H9 (cell line): ENCODE data around the gene RASL10A. TPM values are rescaled to one million over a fixed set of nuclear protein-coding genes. Genes with fewer than 3 reads are reported as not detected.

Experiments used
- DNase-seq: peaks from one replicate; pipeline ENCODE4 v3.0.0-alpha.2; 2017
- H2AFZ ChIP-seq: one replicate; pipeline ENCODE4 v1.6.1; 2013; ENCODE audit warnings: mild to moderate bottlenecking, low read length, control low read depth, moderate library complexity
- H2AK5ac ChIP-seq: 2 replicates; pipeline ENCODE4 v1.6.1; 2013; ENCODE audit warnings: low read length, control low read depth, mixed read lengths; ENCODE audit not compliant: insufficient read length
- H2BK120ac ChIP-seq: one replicate; pipeline ENCODE4 v1.6.1; 2013; ENCODE audit warnings: low read depth, mild to moderate bottlenecking, low read length, control low read depth, inconsistent platforms; ENCODE audit not compliant: poor library complexity, severe bottlenecking
- H2BK12ac ChIP-seq: 2 replicates; pipeline ENCODE4 v1.6.1; 2013; ENCODE audit warnings: low read length, control low read depth, mixed read lengths, low read depth; ENCODE audit not compliant: insufficient read length
- H2BK15ac ChIP-seq: 2 replicates; pipeline ENCODE4 v1.6.1; 2013; ENCODE audit warnings: low read depth, low read length, control low read depth
- H2BK20ac ChIP-seq: one replicate; pipeline ENCODE4 v1.6.1; 2013; ENCODE audit warnings: low read depth, mild to moderate bottlenecking, low read length, control low read depth, inconsistent platforms; ENCODE audit not compliant: poor library complexity, severe bottlenecking
- H2BK5ac ChIP-seq: 2 replicates; pipeline ENCODE4 v1.6.1; 2013; ENCODE audit warnings: low read length, control low read depth, mixed read lengths; ENCODE audit not compliant: insufficient read length
- H3K14ac ChIP-seq: 2 replicates; pipeline ENCODE4 v1.6.1; 2013; ENCODE audit warnings: low read length, control low read depth; ENCODE audit not compliant: insufficient read depth
- H3K18ac ChIP-seq: 2 replicates; pipeline ENCODE4 v1.6.1; 2013; ENCODE audit warnings: low read depth, mild to moderate bottlenecking, mixed read lengths, low read length, control low read depth; ENCODE audit not compliant: insufficient read length
- H3K23ac ChIP-seq: 2 replicates; pipeline ENCODE4 v1.6.1; 2013; ENCODE audit warnings: low read length, control low read depth, mixed read lengths, low read depth; ENCODE audit not compliant: insufficient read length
- H3K23me2 ChIP-seq: 2 replicates; pipeline ENCODE4 v1.6.1; 2013; ENCODE audit warnings: low read depth, mild to moderate bottlenecking, mixed read lengths, low read length, control low read depth; ENCODE audit not compliant: insufficient read length, poor library complexity, severe bottlenecking
- H3K27ac ChIP-seq: 2 replicates; pipeline ENCODE4 v1.5.1; 2013; ENCODE audit warnings: low read length, control low read depth, mixed read lengths, low read depth; ENCODE audit not compliant: insufficient read length
- H3K27me3 ChIP-seq: 2 replicates; pipeline ENCODE4 v1.6.1; 2013; ENCODE audit warnings: low read length, control low read depth, inconsistent platforms; ENCODE audit not compliant: insufficient read depth
- H3K4ac ChIP-seq: 2 replicates; pipeline ENCODE4 v1.6.1; 2013; ENCODE audit warnings: low read depth, mild to moderate bottlenecking, control low read depth, inconsistent platforms, low read length, moderate library complexity
- H3K4me1 ChIP-seq: 2 replicates; pipeline ENCODE4 v1.6.1; 2013; ENCODE audit warnings: low read length, control low read depth, inconsistent platforms; ENCODE audit not compliant: insufficient read depth
- H3K4me2 ChIP-seq: 2 replicates; pipeline ENCODE4 v1.6.1; 2013; ENCODE audit warnings: low read length, control low read depth, mixed read lengths; ENCODE audit not compliant: insufficient read length, insufficient read depth
- H3K56ac ChIP-seq: 2 replicates; pipeline ENCODE4 v1.6.1; 2013; ENCODE audit warnings: low read depth, mild to moderate bottlenecking, mixed read lengths, low read length, control low read depth; ENCODE audit not compliant: insufficient read length
- H3K79me1 ChIP-seq: 2 replicates; pipeline ENCODE4 v1.6.1; 2013; ENCODE audit warnings: low read depth, mild to moderate bottlenecking, moderate library complexity, low read length, control low read depth, inconsistent platforms; ENCODE audit not compliant: insufficient read depth, poor library complexity, severe bottlenecking
- H3K79me2 ChIP-seq: 2 replicates; pipeline ENCODE4 v1.6.1; 2013; ENCODE audit warnings: low read length, control low read depth, inconsistent platforms; ENCODE audit not compliant: insufficient read depth
- H3K9ac ChIP-seq: 2 replicates; pipeline ENCODE4 v1.6.1; 2013; ENCODE audit warnings: low read length, control low read depth, mixed read lengths; ENCODE audit not compliant: insufficient read length; ENCODE audit errors: extremely low read depth
- H3K9me3 ChIP-seq: one replicate; pipeline ENCODE4 v1.6.1; 2013; ENCODE audit warnings: low read depth, low read length, inconsistent platforms; ENCODE audit not compliant: control insufficient read depth
- H3T11ph ChIP-seq: one replicate; pipeline ENCODE4 v1.6.1; 2013; ENCODE audit warnings: mild to moderate bottlenecking, low read length, control low read depth, inconsistent platforms
- H4K20me1 ChIP-seq: one replicate; pipeline ENCODE4 v1.6.1; 2013; ENCODE audit not compliant: control insufficient read depth, insufficient read length, insufficient read depth
- H4K5ac ChIP-seq: 2 replicates; pipeline ENCODE4 v1.6.1; 2013; ENCODE audit warnings: low read depth, mild to moderate bottlenecking, mixed read lengths, low read length, control low read depth; ENCODE audit not compliant: insufficient read length
- H4K8ac ChIP-seq: replicated peaks from 2 replicates; pipeline ENCODE4 v1.6.1; 2013; ENCODE audit warnings: low read length, control low read depth, mixed read lengths, low read depth; ENCODE audit not compliant: insufficient read length
- H4K91ac ChIP-seq: 2 replicates; pipeline ENCODE4 v1.6.1; 2013; ENCODE audit warnings: low read depth, mild to moderate bottlenecking, moderate library complexity, mixed read lengths, low read length, control low read depth; ENCODE audit not compliant: insufficient read length
- H3K27ac Mint-ChIP-seq, 3 experiments: 2 replicates in 2 of 3; 3 replicates in 1 of 3; pipeline ENCODE4 v1.8.0; 2020 to 2021; ENCODE audit warnings: mixed read lengths in 3 of 3, mild to moderate bottlenecking in 1 of 3, moderate library complexity in 1 of 3
- H3K27me3 Mint-ChIP-seq: 2 replicates; pipeline ENCODE4 v1.8.0; 2021; ENCODE audit warnings: low read depth, mild to moderate bottlenecking, moderate library complexity, mixed read lengths
- H3K36me3 Mint-ChIP-seq, 3 experiments: 2 replicates in 2 of 3; 3 replicates in 1 of 3; pipeline ENCODE4 v1.8.0; 2020 to 2021; ENCODE audit warnings: low read depth in 3 of 3, mixed read lengths in 3 of 3; ENCODE audit not compliant: insufficient read depth in 1 of 3
- H3K4me1 Mint-ChIP-seq, 2 experiments: 2 replicates each; pipeline ENCODE4 v1.8.0; 2020; ENCODE audit warnings: mixed read lengths in 2 of 2
- H3K4me3 Mint-ChIP-seq, 2 experiments: 2 replicates in 1 of 2; 3 replicates in 1 of 2; pipeline ENCODE4 v1.8.0; 2020 to 2021; ENCODE audit warnings: mild to moderate bottlenecking in 2 of 2, mixed read lengths in 2 of 2, moderate library complexity in 1 of 2
- H3K9me3 Mint-ChIP-seq, 2 experiments: 2 replicates in 1 of 2; 3 replicates in 1 of 2; pipeline ENCODE4 v1.8.0; 2020; ENCODE audit warnings: mild to moderate bottlenecking in 2 of 2, mixed read lengths in 2 of 2, moderate library complexity in 1 of 2
- WGBS: extraction: QIAGEN DNeasy Blood & Tissue Kit; methylation state at CpG from one replicate; pipeline ENCODE4 v1.1.7; 2013; ENCODE audit warnings: missing lambda C conversion rate, low lambda C conversion rate, mixed read lengths; ENCODE audit not compliant: insufficient read length; ENCODE audit errors: extremely low coverage; 5-methylcytosine and 5-hydroxymethylcytosine counted together
- total RNA-seq: library from RNA; stranded (reverse); gene quantifications from 2 replicates; pipeline ENCODE4 v1.2.1, GENCODE V29; 2021
- TF ChIP-seq, protein P1 (sequence below): fragments of 200-600 bp; sonication (generic); conservative IDR thresholded peaks from 3 replicates; pipeline ENCODE4 v1.8.0; 2021; ENCODE audit warnings: antibody characterized with exemption, mild to moderate bottlenecking

Gene RASL10A
- total RNA-seq, 1 experiment from 2014 or later = 0.90 TPM

DNA sequence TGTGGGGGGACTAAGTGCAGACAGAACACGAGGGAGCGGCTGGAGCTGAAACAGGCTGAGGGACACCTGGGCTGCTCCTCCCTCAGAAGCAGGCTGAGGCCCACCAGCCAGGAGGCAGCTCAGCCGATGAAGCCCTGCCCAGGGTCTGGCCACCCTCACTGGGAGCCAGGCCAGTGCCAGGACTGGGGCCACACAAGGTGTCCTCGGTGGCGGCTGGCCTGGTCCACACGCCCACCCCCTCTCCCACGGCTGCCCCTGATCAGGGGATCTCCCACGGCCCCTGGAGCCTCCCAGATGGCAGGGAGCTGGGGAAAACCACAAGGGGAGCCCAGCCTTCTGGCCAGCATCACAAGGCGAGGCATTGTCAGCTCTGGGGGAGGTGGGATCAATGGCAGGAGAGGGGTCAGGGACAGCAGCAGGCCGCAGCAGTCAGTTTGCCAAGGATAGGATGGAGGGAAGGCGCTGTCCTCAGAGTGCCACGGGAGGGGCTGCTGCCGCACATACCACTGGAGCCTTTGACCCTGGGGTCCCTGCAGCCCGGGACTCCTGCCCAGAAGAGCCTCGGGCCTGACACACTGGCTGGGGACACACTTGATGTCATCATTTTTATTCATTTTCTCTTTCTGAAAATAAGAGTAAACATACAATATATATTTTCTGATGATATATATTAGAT is 11.7 kb upstream of the RASL10A start:
- Histone ChIP-seq H3K9ac (no peak overlapping the region), H3T11ph (no peak overlapping the region), H3K4ac (no peak overlapping the region), H2BK20ac (no peak overlapping the region), H3K4me2 (no peak overlapping the region), H3K27me3 (no peaks in the 10 kb centered on the region), H3K79me1 (no peaks in the 10 kb centered on the region), H2BK5ac (no peak overlapping the region), H4K8ac (no peak overlapping the region), H3K23me2 (no peaks in the 10 kb centered on the region), H3K4me1 (no peaks in the 10 kb centered on the region), H4K91ac (no peak overlapping the region), H3K27ac (no peak overlapping the region), H3K23ac (no peak overlapping the region), H2BK120ac (no peak overlapping the region), H3K9me3 (no peaks in the 10 kb centered on the region), H2BK12ac (no peak overlapping the region), H4K5ac (no peak overlapping the region), H3K79me2 (no peaks in the 10 kb centered on the region), H3K14ac (no peak overlapping the region), H2AK5ac (no peak overlapping the region), H3K18ac (no peak overlapping the region), H3K56ac (no peak overlapping the region), H4K20me1 (no peaks in the 10 kb centered on the region), H2BK15ac (no peak overlapping the region), H2AFZ (no peak overlapping the region)
- no peak overlapping the region for H3K4me3 Mint-ChIP-seq
- no peak for DNase-seq
- no peaks in the 10 kb centered on the region for H3K27me3 Mint-ChIP-seq
- no CpG with 5 or more reads among the region's 15 CpGs for WGBS
- H3K36me3 Mint-ChIP-seq = peaks cover 3 to 20% (median 20%) of the 10 kb centered on the region in 3 experiments; a peak in 5 of 7 replicates
- TF ChIP-seq, protein P1, sequence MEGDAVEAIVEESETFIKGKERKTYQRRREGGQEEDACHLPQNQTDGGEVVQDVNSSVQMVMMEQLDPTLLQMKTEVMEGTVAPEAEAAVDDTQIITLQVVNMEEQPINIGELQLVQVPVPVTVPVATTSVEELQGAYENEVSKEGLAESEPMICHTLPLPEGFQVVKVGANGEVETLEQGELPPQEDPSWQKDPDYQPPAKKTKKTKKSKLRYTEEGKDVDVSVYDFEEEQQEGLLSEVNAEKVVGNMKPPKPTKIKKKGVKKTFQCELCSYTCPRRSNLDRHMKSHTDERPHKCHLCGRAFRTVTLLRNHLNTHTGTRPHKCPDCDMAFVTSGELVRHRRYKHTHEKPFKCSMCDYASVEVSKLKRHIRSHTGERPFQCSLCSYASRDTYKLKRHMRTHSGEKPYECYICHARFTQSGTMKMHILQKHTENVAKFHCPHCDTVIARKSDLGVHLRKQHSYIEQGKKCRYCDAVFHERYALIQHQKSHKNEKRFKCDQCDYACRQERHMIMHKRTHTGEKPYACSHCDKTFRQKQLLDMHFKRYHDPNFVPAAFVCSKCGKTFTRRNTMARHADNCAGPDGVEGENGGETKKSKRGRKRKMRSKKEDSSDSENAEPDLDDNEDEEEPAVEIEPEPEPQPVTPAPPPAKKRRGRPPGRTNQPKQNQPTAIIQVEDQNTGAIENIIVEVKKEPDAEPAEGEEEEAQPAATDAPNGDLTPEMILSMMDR = no peak
- H3K4me1 Mint-ChIP-seq = peaks cover 2 to 3% of the 10 kb centered on the region in 2 experiments; a peak in 2 of 4 replicates
- no peak overlapping the region; a peak in 1 of 7 replicates for H3K27ac Mint-ChIP-seq
- no peaks in the 10 kb centered on the region for H3K9me3 Mint-ChIP-seq
